ENCODE data around the gene NHSL2.

- TF ChIP-seq CTCF (IDR thresholded peaks at IDR 0.05; ENCODE audit: low read depth, low read length) = no peak
- no peak for TF ChIP-seq EZH2phosphoT487 (IDR thresholded peaks at IDR 0.05; ENCODE audit: low read depth)
These were observed 219.6 kb downstream of the NHSL2 start for GRCh38 chrX:72130156-72130761.
